ENCODE measurements around the gene DDA1. TPM values are rescaled to one million over a fixed set of nuclear protein-coding genes. Genes with fewer than 3 reads are reported as not detected.

The DDA1 gene
- total and polyA plus RNA-seq, 10 of the 15 experiments (the other 5 are each of a cell fraction or from before 2014, with no cell fraction given): 0.76 to 71.0 (median 39.4) TPM

DNA sequence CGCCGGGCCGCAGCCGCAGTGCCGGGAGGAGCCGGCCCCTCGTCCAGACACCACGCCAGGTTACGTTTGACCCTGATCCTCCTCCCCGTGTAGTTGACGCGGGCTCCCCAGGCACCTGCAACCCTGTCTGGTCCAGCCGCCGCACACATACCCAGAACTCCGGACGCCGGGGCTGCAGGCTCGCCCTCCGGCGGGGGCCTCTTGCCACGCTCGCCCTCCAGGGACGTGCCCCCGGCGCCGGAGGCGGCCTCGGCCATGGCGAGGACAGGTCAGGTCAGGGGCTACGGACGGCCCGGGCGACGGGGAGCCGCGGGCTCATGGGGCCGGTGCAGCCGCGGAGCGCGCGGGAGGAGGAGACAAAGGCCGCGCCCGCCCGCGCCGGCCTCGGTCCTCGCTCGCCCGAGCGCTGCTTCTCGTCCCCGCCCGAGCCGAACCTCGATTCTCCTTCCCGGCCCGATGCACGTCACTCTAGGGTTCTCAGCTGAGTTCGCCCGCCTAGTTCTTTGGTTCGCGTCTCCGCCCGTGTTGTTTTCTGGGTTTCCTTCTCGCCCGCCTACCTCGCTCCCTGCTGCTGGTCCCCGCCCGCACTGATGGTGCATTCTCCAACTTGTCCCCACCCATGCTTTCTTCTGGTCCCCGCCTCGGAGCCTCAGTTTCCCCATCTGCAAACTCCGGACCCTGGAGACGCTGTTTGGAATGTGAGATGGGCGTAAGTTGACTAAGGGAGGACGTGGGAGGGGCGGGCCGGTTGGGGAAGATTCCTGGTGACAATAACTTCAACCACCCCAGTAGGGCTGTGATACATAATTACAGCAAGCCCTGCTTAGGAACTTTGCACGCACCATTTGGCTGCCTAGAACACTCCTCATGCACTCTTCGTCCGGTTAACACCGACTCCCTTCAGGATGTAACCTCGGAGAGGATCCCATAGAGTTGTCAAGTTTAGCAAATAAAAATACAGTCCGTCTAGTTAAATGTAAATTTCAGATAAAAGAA is 25.3 kb downstream of the DDA1 start, which contains the start of gene ANO8 (continued):
- TF ChIP-seq, protein P1, sequence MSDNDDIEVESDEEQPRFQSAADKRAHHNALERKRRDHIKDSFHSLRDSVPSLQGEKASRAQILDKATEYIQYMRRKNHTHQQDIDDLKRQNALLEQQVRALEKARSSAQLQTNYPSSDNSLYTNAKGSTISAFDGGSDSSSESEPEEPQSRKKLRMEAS (IDR thresholded peaks at IDR 0.05; ENCODE audit: low read depth, low read length): peak; percentile 34; the same call in 1 of the 2 replicates
- TF ChIP-seq SPI1 (IDR thresholded peaks at IDR 0.05; ENCODE audit: borderline replicate concordance, insufficient read depth, low read depth, low read length) (no peak), NBN (IDR thresholded peaks at IDR 0.05) (peak; percentile 90), SUPT20H (IDR thresholded peaks at IDR 0.05; ENCODE audit: borderline replicate concordance, control insufficient read depth, low read depth, low read length) (no peak)
- TF ChIP-seq, protein P2, sequence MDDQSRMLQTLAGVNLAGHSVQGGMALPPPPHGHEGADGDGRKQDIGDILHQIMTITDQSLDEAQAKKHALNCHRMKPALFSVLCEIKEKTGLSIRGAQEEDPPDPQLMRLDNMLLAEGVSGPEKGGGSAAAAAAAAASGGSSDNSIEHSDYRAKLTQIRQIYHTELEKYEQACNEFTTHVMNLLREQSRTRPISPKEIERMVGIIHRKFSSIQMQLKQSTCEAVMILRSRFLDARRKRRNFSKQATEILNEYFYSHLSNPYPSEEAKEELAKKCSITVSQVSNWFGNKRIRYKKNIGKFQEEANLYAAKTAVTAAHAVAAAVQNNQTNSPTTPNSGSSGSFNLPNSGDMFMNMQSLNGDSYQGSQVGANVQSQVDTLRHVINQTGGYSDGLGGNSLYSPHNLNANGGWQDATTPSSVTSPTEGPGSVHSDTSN (IDR thresholded peaks at IDR 0.05; ENCODE audit: insufficient replicate concordance, low read depth, low read length): peak; percentile 85

DNA sequence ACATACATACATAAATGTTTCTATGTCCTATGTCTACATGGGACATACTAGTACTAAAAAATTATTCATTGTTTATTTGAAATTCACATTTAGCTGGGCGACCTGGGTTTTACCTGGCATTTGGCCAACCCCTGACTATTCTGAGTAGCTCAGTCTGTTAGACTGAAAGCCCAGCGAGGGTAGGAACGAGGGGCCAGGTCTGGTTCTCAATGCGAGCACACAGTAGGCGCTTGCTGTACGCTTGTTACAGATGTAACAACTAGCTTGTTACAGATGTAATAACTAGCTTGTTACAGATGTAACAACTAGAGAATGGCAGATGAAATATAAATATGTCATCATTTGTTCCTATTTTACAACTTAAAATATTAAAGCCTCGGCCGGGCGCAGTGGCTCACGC is 26.2 kb downstream of the DDA1 start:
- Histone ChIP-seq H3K27ac (ENCODE audit: control insufficient read depth, insufficient read depth) (no peak overlapping the region), H3K27me3 (replicated peaks in 1 of 2; ENCODE audit: control insufficient read depth in 2 of 2, insufficient read depth in 2 of 2, low read length in 1 of 2) (no peaks in the 10 kb centered on the region), H3K36me3 (ENCODE audit: control insufficient read depth in 2 of 2, insufficient read depth in 2 of 2, low read length in 1 of 2) (no peaks in the 10 kb centered on the region; a peak in 1 of 4 replicates), H3K79me2 (ENCODE audit: control insufficient read depth, insufficient read depth, low read length) (peaks cover 6% of the 10 kb centered on the region), H3K9me3 (replicated peaks; ENCODE audit: control insufficient read depth, insufficient read depth, low read length) (no peaks in the 10 kb centered on the region; the same call in 2 of the 3 replicates), H4K20me1 (ENCODE audit: control insufficient read depth, insufficient read depth) (no peaks in the 10 kb centered on the region), H3K4me1 (ENCODE audit: control insufficient read depth, insufficient read depth, low read length) (peaks cover 21% of the 10 kb centered on the region), H2AFZ (ENCODE audit: control insufficient read depth, low read depth, low read length) (no peak overlapping the region), H3K4me3 (no peak overlapping the region), H3K9ac (ENCODE audit: control insufficient read depth, insufficient read depth, low read length) (no peak overlapping the region), H3K4me2 (ENCODE audit: control insufficient read depth, insufficient read depth) (no peak overlapping the region)
- no TSS peak for BruUV-seq (replicated peaks)
- intact Hi-C loops (cut with micrococcal nuclease; ENCODE audit: unreplicated experiment): loop anchor here (5.0 kb wide), 1 partner anchor 43 kb away; no protein-coding TSS in a partner anchor
- no peak for FAIRE-seq
- ChIA-PET RAD21 (ENCODE audit: unreplicated experiment) (interaction anchor here (0.7 to 2.1 kb wide), 5 partner anchors 26 to 56 kb away, joined by 3 to 8 read pairs (median 3); partner anchors contain the start of genes ABHD8 and DDA1), SMC1A (ENCODE audit: uncharacterized antibody, unreplicated experiment) (interaction anchor here (0.6 to 1.7 kb wide), 5 partner anchors 9 to 51 kb away, joined by 3 to 6 read pairs (median 4); partner anchors contain the start of genes ABHD8 and DDA1), POLR2A (interaction anchor here (1.2 to 4.4 kb wide), 6 partner anchors 26 to 84 kb away, joined by 4 to 24 read pairs (median 6); partner anchors contain the start of genes ABHD8, BABAM1, DDA1 and MVB12A), CTCF (interaction anchor here (0.8 to 2.4 kb wide), 10 partner anchors 9 to 75 kb away, joined by 3 to 16 read pairs (median 4); partner anchors contain the start of genes DDA1 and MRPL34)
- no peak for ATAC-seq
- in situ Hi-C loops (cut with MboI): no loop called here
- DNase-seq (ENCODE audit: low read depth, low spot score): no peak
- 84% methylated on average over 10 of the region's 10 CpGs for WGBS (ENCODE audit: insufficient coverage, insufficient replicate concordance, low lambda C conversion rate, missing lambda C conversion rate)
- TF ChIP-seq, protein P3, sequence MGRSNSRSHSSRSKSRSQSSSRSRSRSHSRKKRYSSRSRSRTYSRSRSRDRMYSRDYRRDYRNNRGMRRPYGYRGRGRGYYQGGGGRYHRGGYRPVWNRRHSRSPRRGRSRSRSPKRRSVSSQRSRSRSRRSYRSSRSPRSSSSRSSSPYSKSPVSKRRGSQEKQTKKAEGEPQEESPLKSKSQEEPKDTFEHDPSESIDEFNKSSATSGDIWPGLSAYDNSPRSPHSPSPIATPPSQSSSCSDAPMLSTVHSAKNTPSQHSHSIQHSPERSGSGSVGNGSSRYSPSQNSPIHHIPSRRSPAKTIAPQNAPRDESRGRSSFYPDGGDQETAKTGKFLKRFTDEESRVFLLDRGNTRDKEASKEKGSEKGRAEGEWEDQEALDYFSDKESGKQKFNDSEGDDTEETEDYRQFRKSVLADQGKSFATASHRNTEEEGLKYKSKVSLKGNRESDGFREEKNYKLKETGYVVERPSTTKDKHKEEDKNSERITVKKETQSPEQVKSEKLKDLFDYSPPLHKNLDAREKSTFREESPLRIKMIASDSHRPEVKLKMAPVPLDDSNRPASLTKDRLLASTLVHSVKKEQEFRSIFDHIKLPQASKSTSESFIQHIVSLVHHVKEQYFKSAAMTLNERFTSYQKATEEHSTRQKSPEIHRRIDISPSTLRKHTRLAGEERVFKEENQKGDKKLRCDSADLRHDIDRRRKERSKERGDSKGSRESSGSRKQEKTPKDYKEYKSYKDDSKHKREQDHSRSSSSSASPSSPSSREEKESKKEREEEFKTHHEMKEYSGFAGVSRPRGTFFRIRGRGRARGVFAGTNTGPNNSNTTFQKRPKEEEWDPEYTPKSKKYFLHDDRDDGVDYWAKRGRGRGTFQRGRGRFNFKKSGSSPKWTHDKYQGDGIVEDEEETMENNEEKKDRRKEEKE (IDR thresholded peaks at IDR 0.05): no peak
- TF ChIP-seq HCFC1 (IDR thresholded peaks at IDR 0.05; ENCODE audit: low read length): no peak
- TF ChIP-seq, protein P4, sequence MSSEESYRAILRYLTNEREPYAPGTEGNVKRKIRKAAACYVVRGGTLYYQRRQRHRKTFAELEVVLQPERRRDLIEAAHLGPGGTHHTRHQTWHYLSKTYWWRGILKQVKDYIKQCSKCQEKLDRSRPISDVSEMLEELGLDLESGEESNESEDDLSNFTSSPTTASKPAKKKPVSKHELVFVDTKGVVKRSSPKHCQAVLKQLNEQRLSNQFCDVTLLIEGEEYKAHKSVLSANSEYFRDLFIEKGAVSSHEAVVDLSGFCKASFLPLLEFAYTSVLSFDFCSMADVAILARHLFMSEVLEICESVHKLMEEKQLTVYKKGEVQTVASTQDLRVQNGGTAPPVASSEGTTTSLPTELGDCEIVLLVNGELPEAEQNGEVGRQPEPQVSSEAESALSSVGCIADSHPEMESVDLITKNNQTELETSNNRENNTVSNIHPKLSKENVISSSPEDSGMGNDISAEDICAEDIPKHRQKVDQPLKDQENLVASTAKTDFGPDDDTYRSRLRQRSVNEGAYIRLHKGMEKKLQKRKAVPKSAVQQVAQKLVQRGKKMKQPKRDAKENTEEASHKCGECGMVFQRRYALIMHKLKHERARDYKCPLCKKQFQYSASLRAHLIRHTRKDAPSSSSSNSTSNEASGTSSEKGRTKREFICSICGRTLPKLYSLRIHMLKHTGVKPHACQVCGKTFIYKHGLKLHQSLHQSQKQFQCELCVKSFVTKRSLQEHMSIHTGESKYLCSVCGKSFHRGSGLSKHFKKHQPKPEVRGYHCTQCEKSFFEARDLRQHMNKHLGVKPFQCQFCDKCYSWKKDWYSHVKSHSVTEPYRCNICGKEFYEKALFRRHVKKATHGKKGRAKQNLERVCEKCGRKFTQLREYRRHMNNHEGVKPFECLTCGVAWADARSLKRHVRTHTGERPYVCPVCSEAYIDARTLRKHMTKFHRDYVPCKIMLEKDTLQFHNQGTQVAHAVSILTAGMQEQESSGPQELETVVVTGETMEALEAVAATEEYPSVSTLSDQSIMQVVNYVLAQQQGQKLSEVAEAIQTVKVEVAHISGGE (CRISPR knock-in tag; IDR thresholded peaks at IDR 0.05): no peak
- TF ChIP-seq, protein P5, sequence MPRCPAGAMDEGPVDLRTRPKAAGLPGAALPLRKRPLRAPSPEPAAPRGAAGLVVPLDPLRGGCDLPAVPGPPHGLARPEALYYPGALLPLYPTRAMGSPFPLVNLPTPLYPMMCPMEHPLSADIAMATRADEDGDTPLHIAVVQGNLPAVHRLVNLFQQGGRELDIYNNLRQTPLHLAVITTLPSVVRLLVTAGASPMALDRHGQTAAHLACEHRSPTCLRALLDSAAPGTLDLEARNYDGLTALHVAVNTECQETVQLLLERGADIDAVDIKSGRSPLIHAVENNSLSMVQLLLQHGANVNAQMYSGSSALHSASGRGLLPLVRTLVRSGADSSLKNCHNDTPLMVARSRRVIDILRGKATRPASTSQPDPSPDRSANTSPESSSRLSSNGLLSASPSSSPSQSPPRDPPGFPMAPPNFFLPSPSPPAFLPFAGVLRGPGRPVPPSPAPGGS (IDR thresholded peaks at IDR 0.05; ENCODE audit: borderline replicate concordance, insufficient read depth, low read depth, low read length, poor library complexity, severe bottlenecking): no peak

All from GM12878 (cell line).